NOMO-1 (cell line): Measurements from ENCODE around the gene OR6K2.
"Not testable (repeated sequence)": the region's sequence is repeated elsewhere in the genome, so short reads cannot be mapped to it uniquely, and the experiment has no call there.

Experiments
- DNase-seq, 2 experiments: peaks; one replicate each; lab custom pipeline; 2025; ENCODE audit not compliant: unreplicated experiment in 2 of 2; lab: John Stamatoyannopoulos, UW

The OR6K2 gene, protein sequence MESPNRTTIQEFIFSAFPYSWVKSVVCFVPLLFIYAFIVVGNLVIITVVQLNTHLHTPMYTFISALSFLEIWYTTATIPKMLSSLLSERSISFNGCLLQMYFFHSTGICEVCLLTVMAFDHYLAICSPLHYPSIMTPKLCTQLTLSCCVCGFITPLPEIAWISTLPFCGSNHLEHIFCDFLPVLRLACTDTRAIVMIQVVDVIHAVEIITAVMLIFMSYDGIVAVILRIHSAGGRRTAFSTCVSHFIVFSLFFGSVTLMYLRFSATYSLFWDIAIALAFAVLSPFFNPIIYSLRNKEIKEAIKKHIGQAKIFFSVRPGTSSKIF

DNA sequence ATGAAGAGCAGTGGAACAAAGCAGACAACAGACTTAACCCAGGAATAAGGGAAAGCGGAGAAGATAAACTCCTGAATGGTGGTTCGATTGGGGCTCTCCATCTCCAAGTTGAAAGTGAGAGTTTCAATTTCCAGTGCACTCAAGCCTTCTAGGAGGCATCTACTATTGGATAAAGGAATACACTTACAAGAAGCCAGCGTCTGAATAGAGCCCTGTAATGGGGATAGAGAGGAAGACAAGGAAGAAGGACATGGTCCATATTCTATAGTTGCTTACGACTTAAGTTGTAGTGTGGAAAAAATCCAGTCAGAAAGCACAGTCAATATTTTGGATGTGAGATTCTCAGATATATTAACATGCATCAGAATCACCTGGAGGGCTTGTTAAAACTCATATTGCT is at the start of gene OR6K2:
Gene OR6K2 (minus strand): TSS at position 101 of the 400 bp plus-strand sequence. CDS start 0 bp downstream, at position 101.
- no peak for DNase-seq

DNA sequence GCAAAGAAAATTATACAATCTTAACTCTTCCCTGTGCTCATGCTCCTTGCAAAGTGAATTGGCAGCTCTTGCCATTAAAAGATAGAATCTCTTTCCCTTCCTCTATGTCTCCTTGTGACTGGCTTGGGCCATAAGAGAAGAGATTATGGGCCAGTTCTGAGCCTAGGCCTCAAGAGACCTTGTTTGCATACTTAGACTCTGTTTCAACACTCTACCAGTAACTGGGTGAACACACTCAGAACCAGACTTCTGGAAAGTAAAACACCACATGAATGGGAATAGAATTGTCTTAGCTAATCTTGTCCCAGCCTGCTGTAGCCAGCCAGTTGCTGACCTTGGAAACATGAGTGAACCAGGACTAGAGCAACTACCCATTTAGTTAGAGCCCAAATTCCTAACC is 35.4 kb upstream of the OR6K2 start:
- no peak for DNase-seq

DNA sequence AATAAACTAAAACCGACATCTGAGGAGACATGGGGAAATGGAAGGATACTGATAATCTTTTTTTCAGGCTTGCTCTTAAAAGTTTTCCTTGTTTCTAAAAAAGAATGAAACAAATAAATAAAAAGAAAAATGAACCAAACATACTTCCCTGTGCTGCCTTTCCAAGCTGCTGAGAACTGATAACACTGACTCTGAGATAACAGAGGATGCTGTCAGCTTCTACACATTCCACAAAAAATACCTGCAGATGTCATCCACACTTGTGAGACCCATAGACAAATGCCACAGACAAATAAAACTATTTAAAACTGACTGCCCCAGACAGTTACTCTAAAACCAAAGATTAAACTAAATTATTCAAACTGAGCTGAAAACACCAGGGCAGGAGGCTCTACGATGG is 32.1 kb upstream of the OR6K2 start:
- DNase-seq, result no peak

DNA sequence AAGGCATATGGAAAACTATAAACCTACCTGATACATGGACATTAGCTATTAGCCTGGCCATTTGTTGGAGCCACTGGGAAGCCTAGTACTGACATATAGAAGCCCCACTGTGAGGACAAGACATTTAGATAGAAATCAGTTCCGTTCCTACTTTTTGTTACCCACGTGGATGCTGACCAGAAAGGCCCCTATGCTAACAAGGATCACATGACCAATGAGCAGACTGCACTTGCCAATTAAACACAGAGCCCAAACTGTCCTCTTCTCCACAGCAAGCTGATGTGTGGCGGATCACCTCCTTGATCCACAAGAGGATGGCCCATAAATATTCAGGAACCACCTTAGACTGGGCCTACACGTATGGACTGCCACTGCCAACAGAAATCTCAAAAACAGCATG is 31.3 kb upstream of the OR6K2 start:
- DNase-seq, result no peak

DNA sequence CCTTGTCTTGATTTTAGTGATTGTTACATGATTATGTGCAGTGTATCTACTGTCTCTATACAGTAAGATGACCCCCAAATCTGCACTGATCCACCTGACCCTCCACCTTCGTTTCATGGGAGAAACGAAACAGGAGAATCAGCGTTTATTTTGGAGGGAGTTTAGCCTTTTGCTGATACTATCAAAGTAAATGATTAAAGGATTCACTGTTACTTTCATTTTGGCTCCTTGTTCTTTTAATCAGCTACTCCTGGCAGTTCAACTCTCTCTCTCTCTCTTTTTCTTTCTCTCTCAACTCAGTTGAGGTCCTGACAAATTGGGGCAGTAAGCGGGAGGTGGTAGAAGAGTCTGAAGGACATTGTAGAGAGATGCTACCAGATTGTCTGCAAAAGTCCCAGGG is 30.0 kb upstream of the OR6K2 start:
- no peak for DNase-seq

DNA sequence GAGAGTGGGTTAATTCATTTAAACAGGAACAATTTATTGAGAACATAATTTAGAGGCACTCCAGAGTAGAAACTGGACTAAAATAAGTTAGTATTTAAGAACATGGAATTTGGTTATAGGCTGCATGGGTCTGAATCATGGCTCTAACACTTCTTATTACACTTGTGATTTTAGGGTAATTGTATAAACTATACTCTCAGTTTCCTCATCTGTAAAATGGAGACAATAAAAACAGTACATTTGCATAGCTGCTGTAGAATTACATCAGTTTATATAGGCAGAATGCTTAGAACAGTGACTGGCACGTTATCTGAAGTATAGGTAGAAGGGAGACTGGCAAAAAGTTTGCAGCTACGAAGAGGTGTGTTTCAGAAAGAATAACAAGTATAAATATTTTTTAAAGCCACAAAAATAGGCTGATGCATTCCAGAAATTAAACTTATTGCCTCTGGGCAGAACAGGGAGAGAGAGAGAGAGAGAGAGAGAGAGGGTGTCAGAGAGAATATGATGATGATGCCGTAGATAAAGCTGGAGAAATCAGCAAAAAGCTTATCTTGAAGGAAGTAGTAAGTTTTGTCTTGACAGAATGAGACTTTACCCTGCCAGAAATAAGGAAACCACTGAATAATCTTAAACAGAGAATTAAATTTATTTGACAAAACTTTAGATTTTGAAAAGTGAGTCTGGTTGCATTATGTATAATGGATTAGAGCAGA is 28.2 kb upstream of the OR6K2 start:
- DNase-seq, result no peak

DNA sequence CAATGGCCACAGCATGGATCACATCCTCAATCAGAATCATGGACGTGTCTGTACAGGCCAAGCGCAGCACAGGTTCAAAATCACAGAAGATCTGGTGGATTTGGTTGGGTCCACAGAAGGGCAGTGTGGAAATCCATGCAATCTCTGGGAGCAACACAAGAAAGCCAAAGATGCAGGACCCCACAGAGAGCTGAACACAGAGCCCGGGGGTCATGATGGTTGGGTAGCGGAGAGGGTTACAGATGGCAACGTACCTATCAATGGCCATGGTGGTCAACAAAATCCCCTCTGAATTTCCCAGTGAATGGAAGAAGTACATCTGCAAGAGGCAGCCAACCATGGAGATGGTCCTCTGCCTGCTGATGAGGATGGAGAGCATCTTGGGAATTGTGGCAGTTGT is 24.0 kb upstream of the OR6K2 start:
- no peak for DNase-seq

DNA sequence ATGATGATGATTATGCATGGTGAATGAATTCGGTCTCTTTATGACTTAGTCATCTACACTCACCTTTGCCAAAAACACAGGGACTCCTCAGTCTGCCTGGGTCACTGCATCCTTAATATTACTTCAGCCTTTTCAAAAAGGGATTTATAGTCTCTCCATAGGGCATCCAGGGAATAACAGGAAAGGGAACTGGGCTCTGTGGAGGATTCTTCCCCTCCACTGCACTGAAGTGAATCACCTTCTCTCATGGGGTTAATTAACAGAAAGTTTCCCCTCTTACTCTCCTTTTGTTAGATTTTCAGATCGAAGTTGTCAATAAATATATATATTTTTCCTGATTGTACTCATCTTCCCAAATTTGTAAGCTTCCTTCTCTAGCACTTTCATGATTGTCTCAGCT is 20.2 kb upstream of the OR6K2 start, which contains the start of gene OR6K3:
Gene OR6K3 (minus strand): TSS at position 101 of the 400 bp plus-strand sequence. CDS start 2,605 bp downstream, outside the sequence.
- DNase-seq, result no peak

DNA sequence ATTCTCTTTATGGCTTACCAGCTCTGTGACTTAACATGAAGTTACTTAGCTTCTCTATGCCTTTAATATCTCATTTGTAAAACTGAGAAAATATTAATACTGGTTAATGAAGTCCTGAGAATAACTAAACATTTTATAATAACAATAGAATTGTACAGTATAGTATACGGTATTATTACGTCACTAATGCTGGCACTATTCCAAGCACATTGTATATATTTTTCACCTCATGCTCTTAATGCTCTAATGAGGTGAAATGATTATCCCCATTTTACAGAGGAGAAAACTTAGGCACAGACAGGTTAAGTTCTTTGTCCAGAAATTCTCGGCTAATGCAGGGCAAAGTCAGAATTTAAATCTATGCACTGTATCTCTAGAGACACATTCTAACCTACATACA is 19.2 kb upstream of the OR6K2 start:
- no peak for DNase-seq

DNA sequence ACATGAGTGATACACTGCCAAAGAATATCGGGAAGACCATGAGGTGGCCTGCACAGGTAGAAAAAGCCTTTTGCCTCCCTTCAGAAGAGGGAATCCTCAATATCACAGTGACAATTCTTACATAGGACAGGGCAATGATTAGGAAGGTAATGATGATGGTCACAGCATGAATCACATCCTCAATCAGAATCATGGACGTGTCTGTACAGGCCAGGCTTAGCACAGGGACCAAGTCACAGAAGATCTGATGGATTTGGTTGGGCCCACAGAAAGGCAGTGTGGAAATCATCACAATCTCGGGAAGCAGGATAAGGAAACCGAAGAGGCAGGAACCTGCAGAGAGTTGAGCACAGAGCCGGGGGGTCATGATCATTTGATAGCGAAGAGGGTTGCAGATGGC is 16.9 kb upstream of the OR6K2 start:
- DNase-seq, result no peak

DNA sequence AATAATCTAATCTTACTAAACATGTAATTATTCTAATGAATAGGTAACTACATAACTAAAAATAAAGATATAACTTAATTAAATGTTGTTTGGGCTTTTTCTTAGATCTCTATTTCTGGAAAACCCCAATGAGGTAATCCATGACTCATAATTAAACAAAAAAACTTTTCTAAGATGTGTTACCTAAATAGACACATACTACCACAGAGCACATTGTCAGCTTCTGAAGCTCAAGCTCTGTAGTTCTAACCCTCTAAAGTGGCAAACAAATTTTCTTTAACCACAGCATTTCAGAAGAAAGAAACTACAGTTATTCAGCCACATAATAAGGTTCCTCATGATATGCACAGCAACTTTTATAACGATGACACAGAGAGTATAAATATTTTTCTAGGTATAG is 15.9 kb upstream of the OR6K2 start:
- DNase-seq, result peak in 1 of 2 experiments; percentile 14

DNA sequence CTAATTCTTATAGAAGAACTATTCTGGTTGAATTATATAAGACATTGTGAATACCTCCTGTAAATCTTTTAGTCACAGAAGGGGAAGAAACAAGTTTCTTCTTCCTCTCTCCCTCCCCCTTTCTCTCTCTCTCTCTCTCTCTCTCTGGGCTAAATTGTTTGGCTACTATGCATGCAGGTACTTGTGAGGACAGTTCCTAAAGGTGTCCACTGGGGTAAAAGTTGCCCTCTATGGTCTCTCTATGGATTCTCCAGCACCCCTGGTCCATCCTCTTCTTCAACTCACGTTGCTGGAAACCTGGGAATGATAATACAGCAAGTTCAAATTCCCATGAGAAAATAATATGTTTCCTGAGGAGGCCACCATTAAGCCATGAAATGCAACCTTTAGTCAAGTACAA is 14.3 kb upstream of the OR6K2 start:
- DNase-seq, result no peak

DNA sequence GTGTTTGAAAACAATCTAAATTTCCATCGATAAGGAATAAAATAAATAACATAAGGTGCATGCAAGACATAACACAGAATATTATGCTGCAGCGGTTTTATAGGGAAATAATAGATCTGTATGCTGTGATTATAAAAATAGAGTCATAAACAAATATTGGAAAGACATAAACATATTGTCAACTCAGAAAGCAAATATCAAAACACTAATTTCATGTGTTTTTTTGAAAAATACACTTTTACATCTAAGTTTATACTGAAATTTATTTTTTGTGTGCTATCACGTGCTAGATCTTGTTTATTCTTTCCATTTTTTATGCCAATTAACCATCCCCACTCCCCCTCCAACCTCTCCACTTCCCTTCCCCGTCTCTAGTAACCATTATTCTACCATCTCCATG is 10.6 kb upstream of the OR6K2 start:
- no peak for DNase-seq

DNA sequence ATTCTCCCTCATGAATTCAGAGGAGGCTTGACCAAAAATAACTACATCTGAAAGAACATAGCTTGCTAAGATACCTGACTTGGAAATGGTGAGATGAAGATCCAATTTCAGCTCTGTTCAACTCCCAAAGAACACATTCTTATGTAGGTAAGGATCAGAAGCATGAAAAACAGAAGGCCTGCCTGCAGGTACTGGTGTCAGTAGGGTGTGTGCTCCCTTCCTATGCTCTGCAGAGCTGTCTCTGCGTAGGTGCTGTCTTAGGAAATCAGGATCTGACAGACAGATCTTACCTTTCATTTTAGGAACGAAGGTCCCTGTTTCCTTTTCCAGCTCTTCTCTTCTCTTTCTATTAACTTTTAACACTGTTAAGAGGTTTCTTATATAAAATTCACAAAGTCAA is 5.6 kb upstream of the OR6K2 start:
- DNase-seq, result no peak

DNA sequence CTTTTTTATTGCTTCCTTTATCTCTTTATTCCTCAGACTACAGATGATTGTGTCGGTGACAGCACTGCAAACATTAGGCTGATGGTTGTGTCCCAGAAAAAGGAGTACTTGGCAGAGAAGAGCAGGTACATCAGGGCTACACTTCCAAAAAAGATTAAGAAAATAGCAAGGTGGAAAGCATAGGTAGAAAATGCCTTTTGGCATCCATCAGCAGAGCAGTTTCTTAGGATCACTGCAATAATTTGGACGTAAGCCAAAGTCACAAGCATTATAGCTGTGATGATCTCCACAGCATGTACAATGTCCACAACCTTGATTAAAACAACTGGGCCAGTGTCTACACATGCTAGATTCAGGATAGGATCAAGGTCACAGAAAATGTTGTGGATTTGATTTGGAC is 5.9 kb downstream of the OR6K2 start:
- DNase-seq, result no peak

DNA sequence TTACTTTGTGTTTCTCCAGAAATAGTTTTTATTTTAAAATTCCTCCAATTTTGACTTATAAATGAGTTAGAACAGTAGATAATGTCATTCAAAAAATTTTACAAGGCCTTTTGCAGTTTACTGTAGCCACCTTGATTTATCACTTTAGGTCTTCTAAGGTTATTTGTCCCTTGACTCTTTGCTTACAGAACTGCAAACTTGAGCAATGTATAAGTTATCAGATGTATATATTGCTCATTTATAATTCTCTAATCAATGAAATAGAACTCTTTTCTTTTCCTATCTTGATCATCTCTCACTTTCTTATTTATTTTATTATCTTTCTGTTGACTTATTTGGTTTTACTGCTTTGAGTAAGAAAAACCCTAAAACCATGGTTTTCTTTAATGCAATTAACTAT is 8.1 kb downstream of the OR6K2 start:
- DNase-seq, result no peak

DNA sequence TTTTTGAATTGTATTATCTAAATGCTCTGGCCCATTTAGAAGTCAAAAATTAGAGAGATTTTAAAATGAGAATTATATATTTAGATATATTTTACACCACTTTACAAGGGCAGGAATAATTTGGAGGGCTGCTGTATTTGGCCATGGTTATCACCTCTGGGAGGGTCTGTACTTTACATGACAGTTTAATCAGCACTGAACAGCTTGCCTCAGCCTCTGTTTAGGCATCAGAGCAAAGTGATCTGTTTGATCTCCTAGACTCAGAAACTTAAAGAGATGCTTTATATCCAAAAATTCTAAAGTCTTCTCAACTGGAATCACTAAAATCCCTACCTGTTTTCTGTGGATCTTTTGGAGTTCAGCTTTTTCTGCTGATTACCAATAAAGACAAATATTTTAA is 8.5 kb downstream of the OR6K2 start:
- DNase-seq, result no peak

DNA sequence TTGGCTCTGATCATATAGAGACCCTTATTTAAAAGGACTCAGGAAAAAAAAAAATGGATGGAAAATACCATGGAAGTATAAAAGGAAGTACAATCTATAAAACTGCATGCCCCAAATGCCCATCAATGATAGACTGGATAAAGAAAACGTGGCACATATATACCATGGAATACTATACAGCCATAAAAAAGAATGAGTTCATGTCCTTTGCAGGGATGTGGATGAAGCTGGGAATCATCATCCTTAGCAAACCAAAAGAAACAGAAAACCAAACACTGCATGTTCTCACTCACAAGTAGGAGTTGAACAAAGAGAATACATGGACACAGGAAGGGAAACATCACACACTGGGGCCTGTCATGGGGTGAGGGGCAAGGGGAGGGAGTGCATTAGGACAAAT is 9.3 kb downstream of the OR6K2 start:
- DNase-seq, result not testable (repeated sequence)

DNA sequence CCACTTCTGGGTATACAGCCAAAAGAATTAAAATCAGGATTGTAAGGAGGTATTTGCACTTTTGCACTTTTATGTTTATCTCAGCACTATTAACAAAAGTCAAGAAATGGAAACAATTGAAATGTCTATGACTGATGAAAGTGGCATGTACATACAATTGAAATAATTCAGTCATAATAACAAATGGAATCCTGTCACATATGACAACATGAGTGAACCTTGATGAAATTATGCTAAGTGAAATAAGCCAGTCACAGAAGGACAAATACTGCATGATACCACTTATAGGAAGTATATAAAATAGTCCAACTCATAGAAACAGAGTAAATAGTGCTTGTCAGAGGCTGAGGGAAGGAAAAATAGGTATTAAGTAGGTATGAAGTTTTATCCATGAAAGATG is 10.6 kb downstream of the OR6K2 start:
- no peak for DNase-seq

DNA sequence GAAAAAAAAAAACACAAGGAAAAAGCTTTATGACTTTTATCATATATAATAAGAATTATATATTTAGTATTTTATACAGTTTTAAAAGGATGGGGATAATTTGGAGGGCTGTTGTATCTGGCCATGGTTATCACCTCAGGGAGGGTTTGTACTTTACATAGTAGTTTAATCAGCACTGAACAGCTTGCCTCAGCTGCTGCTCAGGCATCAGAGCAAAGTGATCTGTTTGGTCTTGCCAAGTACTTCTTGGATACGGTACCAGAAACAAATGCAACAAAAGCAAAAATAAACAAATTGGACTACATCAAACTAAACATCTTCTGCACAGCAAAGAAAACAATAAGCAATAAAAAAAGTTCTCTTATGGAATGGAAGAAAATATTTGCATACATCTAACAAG is 11.3 kb downstream of the OR6K2 start:
- no peak for DNase-seq

DNA sequence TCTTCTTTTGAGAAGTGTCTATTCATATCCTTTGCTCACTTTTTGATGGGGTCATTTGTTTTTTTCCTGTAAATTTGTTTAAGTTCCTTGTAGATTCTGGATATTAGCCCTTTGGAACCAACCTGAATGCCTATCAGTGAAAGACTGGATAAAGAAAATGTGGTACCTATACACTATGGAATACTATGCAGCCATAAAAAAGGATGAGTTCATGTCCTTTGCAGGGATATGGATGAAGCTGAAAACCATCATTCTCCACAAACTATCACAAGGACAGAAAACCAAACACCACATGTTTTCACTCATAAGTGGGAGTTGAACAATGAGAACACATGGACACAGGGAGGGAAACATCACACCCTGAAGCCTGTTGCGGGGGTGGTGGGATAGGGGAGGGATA is 12.1 kb downstream of the OR6K2 start:
- not testable (repeated sequence) for DNase-seq

DNA sequence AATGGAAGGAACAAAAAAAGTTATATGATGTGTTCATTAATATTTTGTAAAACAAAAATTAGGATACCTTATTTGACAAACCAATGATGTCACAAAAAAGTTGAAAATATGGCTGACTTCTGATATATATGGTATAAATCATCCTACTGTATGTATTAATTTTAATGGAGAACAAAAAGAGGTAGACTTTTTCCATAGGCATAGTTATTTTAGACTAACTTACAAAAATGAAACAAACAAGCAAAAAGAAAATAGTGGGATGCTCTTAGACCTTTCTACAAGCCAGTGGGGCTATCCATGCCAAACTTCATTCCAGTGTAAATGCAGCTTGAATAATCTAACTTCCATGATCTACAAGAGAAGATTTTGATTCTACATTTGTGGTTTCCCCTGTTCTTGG is 13.4 kb downstream of the OR6K2 start:
- DNase-seq, result no peak
